GM18498 (cell line): ENCODE results near the gene COL23A1.

Experiments
- ATAC-seq: cut with Tn5 transposase; IDR thresholded peaks from one replicate; pipeline ENCODE4 v1.9.1; 2021; ENCODE audit warnings: mild to moderate bottlenecking, moderate library complexity; ENCODE audit not compliant: unreplicated experiment

The COL23A1 gene

DNA sequence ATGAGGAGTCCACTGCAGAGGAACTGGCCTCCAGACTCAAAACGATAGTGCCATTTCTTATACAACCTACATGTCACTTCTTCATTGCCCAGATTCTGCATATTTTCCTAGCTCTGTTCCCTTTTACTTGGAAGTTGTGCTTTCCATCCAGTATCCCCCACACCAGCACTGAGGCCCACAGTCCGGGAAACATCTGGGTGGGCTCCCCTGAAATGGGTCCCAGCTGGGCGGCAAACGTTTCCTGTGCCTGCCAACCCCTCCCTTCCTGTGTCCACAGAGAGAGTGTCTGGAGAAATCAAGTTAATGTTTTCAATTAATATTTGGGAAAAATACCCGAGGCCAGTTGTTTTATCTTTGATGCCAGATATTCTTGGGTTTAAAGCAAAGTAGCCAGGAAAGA lies 111.8 kb downstream of the COL23A1 start:
- ATAC-seq, result no peak

DNA sequence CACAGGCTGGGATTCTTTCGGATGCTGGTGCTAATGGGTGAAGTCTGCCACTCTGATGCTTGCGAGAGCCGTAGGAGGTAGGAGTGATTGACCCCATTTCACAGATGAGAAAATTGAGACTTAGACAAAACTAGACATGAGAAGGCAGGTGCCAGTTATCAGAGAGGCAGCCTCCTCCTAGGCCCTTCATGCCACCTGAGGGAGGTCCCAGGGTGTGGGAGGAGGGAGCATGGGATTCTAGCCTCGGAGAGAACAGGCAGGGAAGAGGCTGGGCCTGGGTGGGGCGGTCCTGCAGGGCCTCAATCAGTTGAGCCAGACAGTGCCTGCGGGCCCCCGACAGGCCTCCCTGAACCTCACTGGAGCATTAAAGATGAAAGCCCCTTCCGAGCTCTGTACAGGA lies 112.4 kb downstream of the COL23A1 start:
- no peak for ATAC-seq

DNA sequence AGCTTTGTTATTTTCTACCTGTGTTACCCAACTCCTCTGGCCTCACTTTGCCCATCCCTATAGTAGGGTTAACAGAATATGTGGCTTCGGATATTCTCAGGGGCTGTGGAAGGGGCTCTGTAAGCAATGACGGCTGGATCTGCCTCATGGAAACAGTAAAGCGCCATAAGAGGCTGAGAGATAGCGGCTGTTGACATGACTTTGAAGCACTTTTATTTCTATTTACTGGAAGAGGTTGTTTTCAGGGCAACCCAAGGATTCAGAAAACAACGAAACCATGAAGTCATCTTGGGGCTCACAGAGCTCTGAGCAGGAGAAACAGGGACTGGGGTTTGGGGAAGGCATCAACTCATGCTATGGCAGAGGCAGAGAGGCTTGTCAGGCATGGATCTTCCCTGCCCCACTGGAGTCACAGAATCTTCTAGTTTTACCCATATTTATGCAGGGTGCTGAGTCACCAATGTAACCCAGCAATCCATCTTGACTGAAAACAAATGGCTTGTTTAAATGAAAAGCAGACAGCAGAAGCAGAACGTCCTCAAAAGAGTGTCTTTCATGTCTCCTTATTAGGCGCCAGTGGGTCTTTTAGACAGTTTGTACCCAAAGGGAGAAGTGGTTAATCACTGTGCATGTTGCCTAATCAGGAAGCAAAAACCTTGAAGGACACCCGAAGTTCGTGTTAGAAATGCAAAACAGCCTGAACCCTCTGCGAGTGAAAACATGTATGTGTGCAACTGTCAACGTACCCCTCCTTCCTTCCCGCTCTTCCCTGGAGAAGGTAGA lies 113.0 kb downstream of the COL23A1 start:
- no peak for ATAC-seq

DNA sequence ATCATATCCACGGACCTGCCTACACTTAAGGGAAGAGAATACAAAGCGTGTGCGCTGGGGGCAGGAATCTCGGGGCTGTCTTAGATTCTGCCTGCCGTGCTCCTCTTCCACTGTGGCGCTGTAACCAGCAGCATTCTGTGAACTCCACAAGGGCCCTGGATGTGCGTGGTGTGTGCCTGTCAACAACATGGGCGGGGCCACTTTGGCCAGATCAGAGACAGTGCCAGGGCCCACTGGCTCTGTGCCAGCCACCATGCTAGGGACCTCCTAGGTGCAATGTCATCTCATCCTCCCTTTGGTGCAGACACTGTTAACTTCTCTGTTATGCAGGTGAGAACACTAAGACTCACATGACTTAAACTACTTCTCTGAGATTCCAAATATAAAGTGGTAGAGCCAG lies 113.7 kb downstream of the COL23A1 start:
- no peak for ATAC-seq

DNA sequence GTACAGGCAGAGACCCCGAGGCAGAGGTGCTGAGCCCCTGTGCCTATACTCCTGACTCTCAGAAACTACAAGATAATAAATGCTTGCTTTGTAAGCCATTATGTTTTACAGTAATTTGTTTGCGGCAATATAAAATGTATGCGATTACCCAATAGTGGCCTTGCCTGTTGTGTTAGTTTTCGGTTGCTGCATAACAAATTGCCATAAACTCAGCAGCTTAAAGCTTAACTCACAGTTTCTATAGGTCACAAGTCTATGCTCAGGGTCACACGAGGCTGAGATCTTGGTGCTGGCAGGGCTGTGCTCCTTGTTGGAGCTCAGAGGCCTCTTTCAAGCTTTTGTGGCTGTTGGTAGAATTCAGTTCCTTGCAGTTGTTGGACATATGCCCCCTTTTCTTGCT lies 114.8 kb downstream of the COL23A1 start:
- ATAC-seq, result no peak

DNA sequence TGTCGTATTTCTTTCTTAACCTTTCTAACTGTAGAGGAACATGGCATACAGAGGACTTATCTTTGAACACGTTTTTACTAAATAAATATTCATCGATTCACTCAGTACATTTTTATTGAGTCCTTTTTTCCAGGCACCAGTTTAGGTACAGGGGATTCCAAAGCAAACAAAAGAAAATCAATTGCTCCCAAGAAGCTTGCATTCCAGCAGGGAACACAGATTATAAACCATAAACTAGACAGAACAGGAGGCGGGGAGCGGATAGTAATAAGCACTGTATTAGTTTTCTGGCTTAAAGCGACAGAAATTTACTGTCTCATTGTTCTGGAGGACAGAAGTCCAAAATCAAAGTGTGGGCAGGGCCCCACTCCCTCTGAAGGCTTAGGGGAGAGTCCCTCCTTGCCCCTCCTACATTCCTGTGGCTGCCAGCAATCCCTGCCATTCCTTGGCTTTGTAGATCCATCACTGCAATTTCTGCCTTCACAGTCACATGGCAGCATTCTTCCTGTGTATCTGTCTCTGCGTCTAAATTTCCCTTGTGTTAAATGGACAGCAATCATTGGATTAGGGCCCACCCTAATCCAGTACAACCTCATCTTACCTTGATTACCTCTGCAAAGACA lies 115.5 kb downstream of the COL23A1 start:
- no peak for ATAC-seq

DNA sequence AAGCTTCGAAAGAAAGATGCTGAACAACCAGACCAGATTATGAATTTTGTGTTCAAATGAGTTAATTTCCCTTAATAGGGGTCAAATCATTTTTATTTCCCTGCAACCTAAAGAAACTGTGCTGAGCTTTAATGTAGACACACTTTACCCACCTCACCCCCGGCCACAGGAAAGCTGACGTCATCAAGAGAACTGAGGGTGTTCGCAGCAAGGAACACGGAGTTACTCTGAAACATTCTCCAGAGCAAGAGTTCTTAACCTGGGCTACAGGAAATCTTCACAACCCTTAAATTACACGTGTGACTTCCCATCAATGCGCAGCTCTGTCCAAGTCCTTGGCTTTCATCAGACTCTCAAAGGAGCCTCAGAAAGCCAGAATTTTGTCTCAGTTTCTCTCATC lies 116.3 kb downstream of the COL23A1 start:
- no peak for ATAC-seq

DNA sequence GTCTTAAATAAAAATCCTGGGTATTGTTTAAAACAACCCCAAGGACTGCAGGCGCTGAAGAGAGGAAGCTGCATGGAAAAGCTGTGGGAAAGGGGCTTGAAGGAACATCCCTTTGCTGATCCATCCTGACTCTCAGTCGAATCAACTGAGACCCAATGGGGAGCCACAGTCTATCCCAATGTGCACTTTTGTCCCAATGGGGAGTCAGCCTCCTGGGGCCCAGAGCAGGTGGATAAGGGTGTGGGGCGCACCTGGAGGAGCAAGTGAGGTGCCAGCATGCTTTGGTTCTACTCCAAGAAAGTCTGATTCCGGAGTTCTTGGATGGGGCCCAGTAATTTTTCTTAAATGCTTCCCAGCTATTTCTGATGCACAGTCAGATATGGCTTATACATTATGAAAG lies 118.1 kb downstream of the COL23A1 start:
- ATAC-seq, result no peak

DNA sequence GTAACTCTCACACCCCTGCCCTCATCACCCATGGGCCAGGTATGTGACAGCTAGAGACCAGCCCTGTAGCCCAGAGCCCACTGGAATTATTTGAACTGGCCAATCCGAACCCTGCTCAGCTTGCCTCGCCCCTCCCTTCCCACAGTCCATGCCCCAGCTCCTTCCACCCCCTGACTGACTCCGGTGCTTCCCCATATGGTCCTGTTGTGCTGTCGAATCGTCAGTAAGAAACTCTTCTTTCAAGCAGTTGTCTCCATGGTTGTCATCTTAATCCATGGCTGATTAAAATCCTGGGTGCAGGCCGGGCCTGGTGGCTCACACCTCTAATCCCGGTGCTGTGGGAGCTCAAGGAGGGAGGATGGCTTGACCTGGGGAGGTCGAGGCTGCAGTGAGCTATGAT lies 118.5 kb downstream of the COL23A1 start:
- ATAC-seq, result no peak

DNA sequence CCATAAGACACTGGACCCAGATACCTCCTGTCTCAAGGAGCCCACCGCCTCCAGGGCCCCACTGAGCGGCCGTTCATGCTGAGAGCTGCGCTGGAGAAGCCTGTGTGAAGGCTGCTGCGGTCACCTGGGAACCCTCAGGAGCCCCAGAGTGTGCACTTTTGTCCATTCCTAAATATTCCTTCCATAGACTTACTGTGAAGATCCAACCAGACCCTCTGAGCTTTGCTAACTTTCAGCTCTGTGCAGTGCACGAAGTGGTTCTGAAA lies 119.5 kb downstream of the COL23A1 start:
- ATAC-seq, result no peak

DNA sequence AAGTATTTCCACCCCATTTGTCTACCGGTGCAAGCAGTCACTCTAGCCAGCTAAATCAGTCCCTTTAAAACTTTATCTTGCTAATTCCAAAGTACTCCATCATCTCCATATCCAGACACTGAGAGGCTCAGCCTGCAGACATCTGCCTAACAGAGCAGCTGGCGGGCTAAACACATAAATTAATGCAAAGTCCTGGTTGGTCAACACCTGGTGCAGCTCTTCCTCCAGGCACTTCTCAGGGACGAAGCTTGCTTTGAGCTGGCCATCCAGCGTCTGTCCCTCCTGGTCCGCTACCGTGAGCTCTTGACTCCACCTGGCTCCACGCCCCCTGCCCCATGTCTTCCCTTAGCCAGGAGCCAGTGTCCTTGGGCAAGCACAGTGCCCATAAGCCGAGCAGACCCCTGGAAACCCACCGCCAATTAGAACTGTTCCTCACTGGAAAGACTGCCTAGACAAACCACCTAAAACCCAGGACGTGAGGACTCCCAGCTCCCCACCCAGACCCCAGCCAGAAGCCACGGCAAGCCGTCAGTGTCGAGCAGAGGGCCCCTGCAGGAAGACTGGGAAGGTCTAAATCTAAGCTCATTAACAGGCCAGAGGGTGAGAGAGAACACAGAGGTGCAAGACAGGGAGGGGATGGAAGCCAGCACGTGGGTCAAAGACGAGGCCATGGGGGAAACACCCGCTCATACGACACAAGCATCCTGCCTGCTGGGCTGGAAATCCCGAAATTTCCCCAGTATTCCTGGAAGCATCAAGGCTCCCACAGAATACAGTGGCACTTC lies 120.0 kb downstream of the COL23A1 start:
- no peak for ATAC-seq

DNA sequence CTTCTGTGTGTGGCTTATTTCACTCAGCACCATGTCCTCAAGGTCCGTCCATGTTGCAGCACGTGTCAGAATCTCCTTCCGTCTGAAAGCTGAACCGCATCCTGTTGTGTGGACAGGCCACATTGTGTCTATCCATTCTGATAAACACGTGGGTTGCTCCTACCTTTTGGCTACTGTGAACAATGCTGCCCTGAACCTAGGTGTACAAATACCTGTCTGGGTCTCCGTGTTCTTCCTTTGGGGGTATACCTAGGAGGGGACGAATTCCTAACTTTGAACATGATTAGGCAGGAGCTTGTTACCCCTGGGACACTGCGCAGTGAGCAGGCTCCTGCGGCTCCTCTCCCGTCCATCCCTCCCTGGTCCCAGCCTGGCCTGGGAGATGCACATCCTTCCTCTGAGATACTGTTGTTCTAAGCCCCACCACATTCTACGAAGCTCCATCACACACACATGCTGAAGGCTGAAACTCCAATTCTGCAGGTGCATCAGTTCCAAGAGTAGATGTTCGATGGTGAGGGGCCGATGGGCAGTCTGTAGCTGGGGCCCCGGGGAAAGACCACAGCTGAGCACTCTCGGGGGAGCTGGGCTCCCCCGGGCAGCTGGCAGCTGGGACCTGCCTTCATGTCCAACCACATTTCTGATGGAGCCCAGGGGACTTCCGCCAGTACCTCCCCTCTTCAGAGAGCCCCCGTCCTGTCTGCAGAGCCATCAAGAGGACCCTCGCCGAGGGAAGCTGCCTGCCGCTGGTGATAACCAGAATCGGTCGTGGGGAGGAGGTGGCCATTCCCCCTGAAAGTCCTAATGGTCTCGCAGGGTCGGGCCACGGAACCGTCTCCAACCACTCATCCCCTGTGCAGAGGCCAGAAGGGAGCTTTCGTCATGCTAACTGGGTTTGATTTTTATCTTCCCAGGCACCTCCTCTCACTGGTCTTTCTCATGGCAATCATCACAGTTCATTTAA lies 120.9 kb downstream of the COL23A1 start:
- ATAC-seq, result no peak

DNA sequence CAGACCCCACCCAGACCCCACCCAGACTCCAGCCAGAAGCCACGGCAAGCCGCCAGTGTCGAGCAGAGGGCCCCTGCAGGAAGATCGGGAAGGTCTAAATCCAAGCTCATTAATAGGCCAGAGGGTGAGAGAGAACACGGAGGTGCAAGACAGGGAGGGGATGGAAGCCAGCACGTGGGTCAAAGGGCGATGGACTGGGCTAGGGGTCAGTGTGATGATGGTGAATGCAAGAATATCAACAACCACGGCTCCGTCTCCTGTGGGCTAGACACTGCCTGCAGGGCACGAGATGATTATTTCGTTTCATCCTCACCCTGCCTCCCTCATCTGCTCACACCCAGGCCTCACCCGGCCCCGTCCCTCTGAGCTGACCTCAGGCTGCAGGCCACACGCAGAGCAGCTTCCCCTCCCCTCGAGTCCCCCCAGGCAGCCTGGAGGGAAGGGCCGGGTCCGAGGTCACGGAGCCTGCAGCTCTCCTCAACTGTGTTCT lies 122.0 kb downstream of the COL23A1 start:
- no peak for ATAC-seq

DNA sequence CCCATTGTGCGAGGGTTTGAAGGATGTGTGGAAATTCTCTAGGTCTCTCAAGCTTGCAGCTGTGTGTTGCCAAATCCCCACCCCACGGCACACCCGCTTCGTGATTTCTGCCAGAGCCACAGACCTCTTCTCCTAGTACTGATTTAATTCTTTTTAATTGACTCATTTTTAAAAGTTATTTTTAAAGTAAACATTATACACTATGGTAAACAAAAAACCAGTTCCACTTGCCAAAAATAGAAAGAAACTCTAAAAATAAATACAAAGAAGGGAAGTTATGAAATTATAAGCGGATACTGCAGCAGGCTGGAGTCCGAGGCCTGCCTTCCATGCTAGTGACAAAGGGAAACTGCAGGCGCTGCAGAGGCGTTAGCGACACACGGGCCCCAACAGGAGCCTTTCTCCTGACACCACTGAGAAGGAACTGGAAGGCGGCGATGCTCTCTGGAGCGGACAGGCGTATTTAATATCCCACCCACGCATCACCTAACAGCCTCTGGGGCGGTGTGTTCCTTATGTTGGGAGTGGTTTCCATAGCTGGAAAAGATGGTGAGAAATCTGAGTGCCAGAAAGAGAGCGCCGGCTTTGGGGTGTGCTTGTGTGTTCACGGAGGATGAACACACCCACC lies 122.5 kb downstream of the COL23A1 start:
- no peak for ATAC-seq

DNA sequence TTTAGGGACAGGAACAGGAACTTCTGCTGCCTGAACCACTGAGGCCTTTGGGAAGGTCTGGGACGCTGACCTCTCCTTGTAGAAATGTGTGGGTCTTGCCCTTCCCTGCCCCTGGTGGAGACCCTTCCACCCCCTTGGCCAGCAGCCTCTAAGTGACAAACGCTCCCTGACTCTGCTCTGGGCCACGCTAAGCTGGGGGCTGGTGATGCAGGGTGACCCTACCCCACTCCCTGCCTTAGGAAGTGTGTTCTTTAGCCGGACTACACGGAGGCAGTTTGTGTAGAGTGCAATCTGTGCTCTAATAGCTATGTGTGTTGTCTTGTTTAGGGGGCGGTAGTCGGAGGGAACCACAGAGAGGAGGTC lies 123.0 kb downstream of the COL23A1 start:
- no peak for ATAC-seq

DNA sequence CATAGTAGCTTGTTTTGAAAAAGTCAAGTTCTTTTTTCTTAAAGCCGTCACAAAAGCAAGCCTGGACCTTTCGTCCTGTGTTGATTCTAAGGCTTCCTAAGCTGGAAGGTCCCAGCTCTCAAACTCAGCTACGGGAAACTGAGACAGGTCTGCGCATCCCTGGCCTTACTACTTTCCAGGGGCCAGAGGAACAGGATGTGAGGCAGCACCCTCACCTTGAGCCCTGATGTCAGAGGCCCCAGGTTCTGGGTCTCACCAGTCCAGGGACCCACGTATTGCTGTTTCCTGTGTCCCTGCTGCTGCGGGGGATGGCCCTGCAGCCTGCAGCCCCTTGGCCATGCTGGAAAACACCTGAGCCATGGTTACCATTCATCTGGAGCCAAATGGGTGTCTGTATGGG lies 123.9 kb downstream of the COL23A1 start:
- ATAC-seq, result no peak

DNA sequence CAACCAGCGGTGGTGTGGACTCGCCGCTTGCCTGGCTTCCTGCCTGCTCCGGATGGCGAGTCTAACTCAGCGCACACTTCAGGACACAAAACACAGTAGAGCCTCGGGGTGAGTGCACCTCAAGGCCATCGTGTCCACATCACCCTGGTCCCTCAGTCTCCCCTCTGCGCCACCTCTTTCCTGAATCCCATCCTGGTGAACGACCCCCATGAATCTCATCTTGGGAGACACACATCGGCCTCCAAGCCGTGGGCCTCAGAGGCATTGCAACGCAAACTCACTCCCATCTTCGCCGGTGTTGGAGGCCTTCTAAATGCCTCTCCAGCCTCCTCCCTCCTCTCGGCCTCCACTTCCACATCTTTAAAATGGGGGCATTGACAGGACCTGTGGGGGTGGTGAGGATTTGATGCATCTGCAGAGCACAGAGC lies 124.3 kb downstream of the COL23A1 start:
- ATAC-seq, result no peak

DNA sequence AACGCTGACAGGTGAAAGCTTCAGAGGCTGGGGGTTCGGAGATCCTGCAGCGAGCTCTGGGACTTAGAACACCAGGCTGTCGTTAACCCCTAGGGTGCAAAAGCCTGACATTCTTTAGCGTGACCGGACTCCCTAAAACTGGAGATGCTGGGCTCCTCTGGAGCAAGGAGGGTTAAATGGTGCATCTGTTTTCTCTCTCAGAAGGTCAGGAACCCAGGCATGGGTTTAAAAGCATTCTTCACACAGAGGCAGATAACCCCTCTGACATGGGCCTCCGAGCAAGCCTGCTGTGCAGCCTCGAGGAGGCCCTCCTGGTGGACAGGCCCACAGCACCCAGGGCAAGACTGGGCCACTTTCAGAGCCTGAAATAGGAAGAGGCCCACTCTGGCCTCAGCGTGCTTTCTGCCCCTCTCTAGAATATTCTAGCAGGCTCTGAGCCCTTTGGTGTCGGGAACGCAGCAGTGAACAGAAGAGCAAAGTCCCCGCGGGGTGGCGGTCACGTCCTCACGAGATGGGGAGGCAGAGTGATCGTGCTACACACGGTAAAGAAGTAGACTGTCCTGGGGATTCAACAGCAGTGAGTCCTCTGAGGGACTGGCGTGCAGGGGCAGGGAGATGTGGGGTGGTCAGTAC lies 124.8 kb downstream of the COL23A1 start:
- ATAC-seq, result no peak

DNA sequence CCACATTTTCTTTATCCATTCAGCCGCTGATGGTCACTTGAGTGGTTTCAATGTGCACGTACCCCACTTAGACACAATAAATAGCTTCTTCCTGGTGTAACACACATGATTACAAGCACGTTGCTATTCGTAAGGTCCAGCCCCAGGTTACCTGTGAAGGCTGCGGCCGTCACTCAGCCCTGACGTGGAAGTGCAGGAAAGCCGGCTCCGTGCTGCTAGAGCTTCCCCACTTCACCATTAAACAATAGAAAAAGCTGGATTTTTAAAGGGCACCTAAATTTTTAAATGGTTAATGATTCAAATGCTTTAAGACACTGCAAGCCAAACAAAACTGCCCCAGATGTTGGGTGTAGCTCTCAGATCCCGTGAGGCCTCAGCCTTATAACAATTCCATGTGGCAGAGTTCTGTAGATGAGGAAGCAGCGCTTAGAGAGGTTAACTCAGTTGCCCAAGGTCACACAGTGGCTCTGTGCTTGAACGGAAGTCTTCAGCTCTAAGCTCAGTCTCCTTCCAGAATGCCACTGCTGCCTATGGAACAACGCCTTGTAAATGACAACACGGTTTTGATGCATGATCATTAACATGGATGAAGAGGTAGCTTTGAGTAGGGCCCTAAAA lies 125.7 kb downstream of the COL23A1 start:
- no peak for ATAC-seq
